Measurements from ENCODE around the gene ERI3.

DNA sequence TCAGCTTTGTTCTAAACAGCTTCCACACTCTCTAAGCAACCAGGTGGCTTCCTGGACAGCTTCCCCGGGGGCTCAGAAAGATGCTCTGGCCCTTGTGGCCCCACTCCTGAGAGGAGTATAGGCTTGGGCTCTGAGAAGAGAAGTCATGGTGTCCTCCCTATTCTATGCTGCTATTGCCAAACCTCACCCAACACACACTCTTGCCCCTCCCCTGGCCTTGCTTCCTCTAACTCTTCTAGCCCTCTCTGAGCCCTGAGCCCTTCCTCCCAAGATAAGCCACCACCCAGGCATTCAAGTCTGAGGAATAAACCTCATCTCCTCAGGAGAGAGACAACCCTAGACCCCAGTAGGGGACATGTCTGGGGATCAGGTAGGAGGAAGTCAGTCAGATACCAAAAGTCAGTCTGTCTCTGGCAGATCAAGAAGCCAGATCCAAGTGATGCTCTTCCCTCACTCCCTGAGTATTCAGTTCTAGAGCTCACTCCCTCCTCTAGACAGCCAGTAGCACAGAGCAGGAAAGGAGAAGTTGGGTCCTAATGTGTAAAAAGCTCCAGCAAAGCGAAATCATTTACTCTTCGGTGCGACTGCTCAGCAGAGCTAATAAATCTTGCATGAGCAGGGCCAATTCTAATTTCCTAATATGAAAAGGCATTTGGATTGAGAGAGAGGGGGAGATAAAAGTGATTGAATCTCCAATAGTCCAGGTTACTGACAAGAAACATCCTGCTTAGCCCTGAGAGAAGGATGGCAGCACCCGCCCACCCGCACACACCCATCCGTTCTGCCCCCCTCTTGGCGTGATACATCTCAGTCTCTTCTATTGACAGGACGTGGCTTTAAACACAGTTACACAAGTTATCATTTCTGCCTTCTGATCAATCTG lies 91.2 kb downstream of the ERI3 start:
- no peak for TF ChIP-seq YY1 (IDR thresholded peaks at IDR 0.05; ENCODE audit: extremely low read depth, insufficient replicate concordance, low read depth, low read length)
- TF ChIP-seq ZNF274 (IDR thresholded peaks at IDR 0.05; ENCODE audit: low read depth, low read length): no peak
- TF ChIP-seq, protein P1, sequence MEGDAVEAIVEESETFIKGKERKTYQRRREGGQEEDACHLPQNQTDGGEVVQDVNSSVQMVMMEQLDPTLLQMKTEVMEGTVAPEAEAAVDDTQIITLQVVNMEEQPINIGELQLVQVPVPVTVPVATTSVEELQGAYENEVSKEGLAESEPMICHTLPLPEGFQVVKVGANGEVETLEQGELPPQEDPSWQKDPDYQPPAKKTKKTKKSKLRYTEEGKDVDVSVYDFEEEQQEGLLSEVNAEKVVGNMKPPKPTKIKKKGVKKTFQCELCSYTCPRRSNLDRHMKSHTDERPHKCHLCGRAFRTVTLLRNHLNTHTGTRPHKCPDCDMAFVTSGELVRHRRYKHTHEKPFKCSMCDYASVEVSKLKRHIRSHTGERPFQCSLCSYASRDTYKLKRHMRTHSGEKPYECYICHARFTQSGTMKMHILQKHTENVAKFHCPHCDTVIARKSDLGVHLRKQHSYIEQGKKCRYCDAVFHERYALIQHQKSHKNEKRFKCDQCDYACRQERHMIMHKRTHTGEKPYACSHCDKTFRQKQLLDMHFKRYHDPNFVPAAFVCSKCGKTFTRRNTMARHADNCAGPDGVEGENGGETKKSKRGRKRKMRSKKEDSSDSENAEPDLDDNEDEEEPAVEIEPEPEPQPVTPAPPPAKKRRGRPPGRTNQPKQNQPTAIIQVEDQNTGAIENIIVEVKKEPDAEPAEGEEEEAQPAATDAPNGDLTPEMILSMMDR (IDR thresholded peaks at IDR 0.05 in 2 of 3, conservative IDR thresholded peaks at IDR 0.05 in 1 of 3; ENCODE audit: borderline replicate concordance in 1 of 3, insufficient read depth in 1 of 3, low read depth in 2 of 3, low read length in 2 of 3): no peak
- TF ChIP-seq CEBPB (IDR thresholded peaks at IDR 0.05; ENCODE audit: low read depth): no peak
- TF ChIP-seq SIN3A (IDR thresholded peaks at IDR 0.05; ENCODE audit: low read depth): no peak
- TF ChIP-seq POLR2AphosphoS5 (IDR thresholded peaks at IDR 0.05; ENCODE audit: low read depth, low read length): no peak
- TF ChIP-seq EZH2phosphoT487 (IDR thresholded peaks at IDR 0.05; ENCODE audit: borderline replicate concordance): no peak
- TF ChIP-seq SP1 (IDR thresholded peaks at IDR 0.05; ENCODE audit: low read depth): no peak
- TF ChIP-seq, protein P2, sequence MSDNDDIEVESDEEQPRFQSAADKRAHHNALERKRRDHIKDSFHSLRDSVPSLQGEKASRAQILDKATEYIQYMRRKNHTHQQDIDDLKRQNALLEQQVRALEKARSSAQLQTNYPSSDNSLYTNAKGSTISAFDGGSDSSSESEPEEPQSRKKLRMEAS (IDR thresholded peaks at IDR 0.05): no peak
- no peak for TF ChIP-seq EZH2 (IDR thresholded peaks at IDR 0.05)
- no peak for TF ChIP-seq POLR2A (IDR thresholded peaks at IDR 0.05; ENCODE audit: borderline replicate concordance, extremely low read depth, insufficient read depth, insufficient read length)

Measured in HCT116 (cell line).